Mesothelial cell of epicardium (in vitro differentiated cells): Measurements from ENCODE around the gene SLC35F4. TPM values are rescaled to one million over a fixed set of nuclear protein-coding genes. Genes with fewer than 3 reads are reported as not detected.

Experiments used
- DNase-seq, 2 experiments: peaks; one replicate each; pipeline ENCODE4 v3.0.0; 2021; ENCODE audit warnings: low spot score in 2 of 2; ENCODE audit not compliant: unreplicated experiment in 2 of 2
- H3K27ac Mint-ChIP-seq: 2 replicates; pipeline ENCODE4 v1.8.0; 2021; ENCODE audit warnings: mixed read lengths
- H3K27me3 Mint-ChIP-seq: 2 replicates; pipeline ENCODE4 v1.8.0; 2021; ENCODE audit warnings: low read depth, mixed read lengths
- H3K36me3 Mint-ChIP-seq: 2 replicates; pipeline ENCODE4 v1.8.0; 2021; ENCODE audit warnings: mixed read lengths
- H3K4me1 Mint-ChIP-seq: 2 replicates; pipeline ENCODE4 v1.8.0; 2021; ENCODE audit warnings: mixed read lengths
- H3K4me3 Mint-ChIP-seq: 2 replicates; pipeline ENCODE4 v1.8.0; 2021; ENCODE audit warnings: mild to moderate bottlenecking, moderate library complexity, mixed read lengths
- H3K9me3 Mint-ChIP-seq: 2 replicates; pipeline ENCODE4 v1.8.0; 2021; ENCODE audit warnings: mixed read lengths
- CTCF ChIP-seq: fragments of 200-600 bp; sonication (generic); IDR thresholded peaks from one replicate; pipeline ENCODE4 v1.5.0; 2021; ENCODE audit warnings: antibody characterized with exemption; ENCODE audit not compliant: unreplicated experiment
- total RNA-seq: library from RNA; stranded (reverse); gene quantifications from 3 replicates; pipeline ENCODE4 v1.2.1, GENCODE V29; 2021

The SLC35F4 gene
- total RNA-seq, 1 donor from 2014 or later = not detected

GRCh38 chr14:57845316-57845715, 20.6 kb downstream of the SLC35F4 start:
- H3K27ac Mint-ChIP-seq = no peak overlapping the region
- no peaks in the 10 kb centered on the region for H3K9me3 Mint-ChIP-seq
- no peaks in the 10 kb centered on the region for H3K36me3 Mint-ChIP-seq
- no peak for DNase-seq
- H3K4me1 Mint-ChIP-seq = peaks cover 4% of the 10 kb centered on the region
- peaks cover 52% of the 10 kb centered on the region for H3K27me3 Mint-ChIP-seq
- no peak overlapping the region for H3K4me3 Mint-ChIP-seq
- TF ChIP-seq CTCF = no peak

GRCh38 chr14:57837267-57837666, 28.6 kb downstream of the SLC35F4 start:
- H3K4me1 Mint-ChIP-seq = no peaks in the 10 kb centered on the region
- H3K4me3 Mint-ChIP-seq = no peak overlapping the region
- peaks cover 37% of the 10 kb centered on the region for H3K27me3 Mint-ChIP-seq
- no peak overlapping the region for H3K27ac Mint-ChIP-seq
- no peak for DNase-seq
- no peak for TF ChIP-seq CTCF
- H3K9me3 Mint-ChIP-seq = no peaks in the 10 kb centered on the region
- H3K36me3 Mint-ChIP-seq = no peaks in the 10 kb centered on the region

GRCh38 chr14:57835766-57836165, 30.1 kb downstream of the SLC35F4 start:
- H3K9me3 Mint-ChIP-seq = no peaks in the 10 kb centered on the region
- H3K4me3 Mint-ChIP-seq = no peak overlapping the region
- H3K36me3 Mint-ChIP-seq = no peaks in the 10 kb centered on the region
- peaks cover 37% of the 10 kb centered on the region for H3K27me3 Mint-ChIP-seq
- no peak for TF ChIP-seq CTCF
- H3K4me1 Mint-ChIP-seq = no peaks in the 10 kb centered on the region
- no peak for DNase-seq
- H3K27ac Mint-ChIP-seq = no peak overlapping the region

- no peaks in the 10 kb centered on the region for H3K9me3 Mint-ChIP-seq
- no peak for TF ChIP-seq CTCF
- H3K36me3 Mint-ChIP-seq = no peaks in the 10 kb centered on the region
- no peak for DNase-seq
- no peak overlapping the region for H3K27ac Mint-ChIP-seq
- no peaks in the 10 kb centered on the region for H3K4me1 Mint-ChIP-seq
- H3K27me3 Mint-ChIP-seq = peaks cover 35% of the 10 kb centered on the region
- no peak overlapping the region for H3K4me3 Mint-ChIP-seq
Measured at GRCh38 chr14:57834961-57835360, 30.9 kb downstream of the SLC35F4 start.

GRCh38 chr14:57834001-57834598, 31.8 kb downstream of the SLC35F4 start:
- Mint-ChIP-seq H3K4me1 (no peaks in the 10 kb centered on the region), H3K27ac (no peak overlapping the region), H3K4me3 (no peak overlapping the region), H3K36me3 (no peaks in the 10 kb centered on the region), H3K9me3 (no peaks in the 10 kb centered on the region), H3K27me3 (peaks cover 39% of the 10 kb centered on the region)
- DNase-seq = no peak
- no peak for TF ChIP-seq CTCF

- Mint-ChIP-seq H3K9me3 (no peaks in the 10 kb centered on the region), H3K4me1 (no peaks in the 10 kb centered on the region), H3K27ac (no peak overlapping the region), H3K27me3 (peaks cover 38% of the 10 kb centered on the region), H3K36me3 (no peaks in the 10 kb centered on the region), H3K4me3 (no peak overlapping the region)
- TF ChIP-seq CTCF = no peak
- no peak for DNase-seq
Measured at GRCh38 chr14:57833323-57833722, 32.6 kb downstream of the SLC35F4 start.
